Astrocyte (in vitro differentiated cells and primary cell): ENCODE measurements around the gene TRIO.

ENCODE experiments used
- CTCF ChIP-seq: IDR thresholded peaks from 2 replicates; pipeline ENCODE4 v1.5.1; 2011; ENCODE audit warnings: low read depth, mild to moderate bottlenecking, inconsistent platforms, low read length, moderate library complexity; ENCODE audit not compliant: insufficient read depth
- EZH2 ChIP-seq: IDR thresholded peaks from 2 replicates; pipeline ENCODE4 v1.6.1; 2012; ENCODE audit warnings: mild to moderate bottlenecking, low read length, inconsistent platforms; ENCODE audit not compliant: insufficient read depth

DNA sequence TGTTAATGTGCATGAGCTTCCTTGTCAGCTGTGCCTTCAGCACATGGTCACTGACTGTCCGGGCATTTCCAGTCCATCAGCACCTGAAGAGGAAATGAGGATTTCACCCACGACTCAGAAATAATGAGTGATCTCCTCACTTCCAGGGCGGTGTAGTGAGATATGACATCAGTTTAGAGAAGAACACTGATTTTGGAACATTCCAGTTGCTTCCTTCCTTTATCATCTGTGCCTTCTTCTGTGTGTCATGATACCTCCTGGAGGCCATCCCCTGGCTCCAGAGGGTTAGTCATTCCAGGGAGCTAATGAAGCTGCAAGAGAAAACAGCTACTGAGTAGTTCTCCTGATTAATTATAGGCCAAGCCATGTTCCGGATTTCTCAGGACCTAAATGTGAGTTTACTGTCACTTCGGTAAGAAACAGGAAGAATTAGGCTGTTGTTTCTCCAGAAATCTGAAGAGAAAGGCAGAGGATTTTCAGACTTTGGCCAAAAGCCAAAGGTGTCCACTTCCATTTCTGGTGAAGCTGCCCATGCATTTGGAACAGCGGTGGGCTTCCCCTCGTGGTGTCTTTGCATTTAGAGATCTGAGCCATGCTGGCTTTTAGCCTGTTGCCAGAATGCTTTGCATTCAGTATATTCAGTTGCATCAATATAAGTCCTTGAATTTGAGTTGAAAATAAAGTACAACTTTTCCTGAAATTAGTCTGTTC lies 277.1 kb downstream of the TRIO start:
- TF ChIP-seq CTCF: no peak
- TF ChIP-seq EZH2: no peak
